PFSK-1 (cell line): ENCODE measurements around the gene CTTNBP2.

Source experiments
- POLR2AphosphoS5 ChIP-seq: IDR thresholded peaks from 2 replicates; pipeline ENCODE4 v1.6.1; 2012; ENCODE audit warnings: low read depth, mild to moderate bottlenecking, control low read depth, low read length, moderate library complexity
- SIN3A ChIP-seq: IDR thresholded peaks from 2 replicates; pipeline ENCODE4 v1.6.1; 2012; ENCODE audit warnings: mild to moderate bottlenecking, low read length, moderate library complexity, borderline replicate concordance; ENCODE audit not compliant: insufficient read depth
- TAF1 ChIP-seq: IDR thresholded peaks from 2 replicates; pipeline ENCODE4 v1.6.1; 2012; ENCODE audit warnings: low read length, control low read depth, borderline replicate concordance; ENCODE audit not compliant: insufficient read depth

GRCh38 chr7:117858712-117859111 is 14.5 kb downstream of the CTTNBP2 start:
- no peak for TF ChIP-seq POLR2AphosphoS5
- no peak for TF ChIP-seq TAF1
- TF ChIP-seq SIN3A = no peak
